Measurements from ENCODE around the gene SORL1. TPM values are rescaled to one million over a fixed set of nuclear protein-coding genes. Genes with fewer than 3 reads are reported as not detected.

SORL1 gene
- polyA plus RNA-seq, 3 donors: 52.5 to 61.9 (median 59.4) TPM

GRCh38 chr11:121482231-121483129 is 30.4 kb downstream of the SORL1 start:
- peak overlapping the region in 1 of 3 experiments; percentile 34 for H3K4me3 ChIP-seq (replicated peaks in 1 of 3; ENCODE audit: low read depth in 2 of 3, low read length in 3 of 3)
- H3K4me2 ChIP-seq (replicated peaks; ENCODE audit: extremely low read depth, low read length, poor library complexity, severe bottlenecking): peak overlapping the region; percentile 39
- Mint-ChIP-seq H3K36me3 (peaks cover 52 to 66% of the 10 kb centered on the region in 2 donors), H3K4me3 (peak overlapping the region; percentile 17 to 83), H3K27me3 (ENCODE audit: low read depth in 3 of 3) (no peaks in the 10 kb centered on the region), H3K4me1 (peaks cover 58% of the 10 kb centered on the region), H3K27ac (peak overlapping the region; percentile 46 to 93 (median 86)), H3K9me3 (no peaks in the 10 kb centered on the region)
- no peaks in the 10 kb centered on the region for H3K27me3 ChIP-seq (ENCODE audit: control insufficient read depth in 2 of 2, insufficient read depth in 2 of 2, low read length in 2 of 2)
- 23% methylated on average over 8 of the region's 9 CpGs for WGBS (ENCODE audit: insufficient coverage)
- peak; percentile 35 to 65 (median 52) for DNase-seq
- peaks cover 98% of the 10 kb centered on the region for H4K20me1 ChIP-seq (ENCODE audit: insufficient read depth, low read length)
- H3K27ac ChIP-seq (ENCODE audit: low read depth in 1 of 2, low read length in 2 of 2): peak overlapping the region; percentile 58 to 79
- peaks cover 49 to 55% of the 10 kb centered on the region in 2 donors for H3K4me1 ChIP-seq (ENCODE audit: control insufficient read depth in 1 of 2, insufficient read depth in 2 of 2, low read length in 2 of 2)
- no peak overlapping the region for H2AFZ ChIP-seq (ENCODE audit: insufficient read depth, low read depth, low read length, poor library complexity, severe bottlenecking)
- H3K36me3 ChIP-seq (replicated peaks in 1 of 2; ENCODE audit: control insufficient read depth in 1 of 2, insufficient read depth in 2 of 2, low read length in 2 of 2): peaks cover 34 to 61% of the 10 kb centered on the region in 2 donors
- H3K9ac ChIP-seq (ENCODE audit: insufficient read depth, low read length, poor library complexity, severe bottlenecking): no peak overlapping the region
- H3K9me3 ChIP-seq (replicated peaks in 1 of 2; ENCODE audit: control insufficient read depth in 1 of 2, insufficient read depth in 1 of 2, low read length in 2 of 2): no peaks in the 10 kb centered on the region
- intact Hi-C loops (cut with micrococcal nuclease): loop anchor here in 1 of 2 donors (10.0 kb wide), 1 partner anchor 158 kb away; no protein-coding TSS in a partner anchor
- TF ChIP-seq CTCF (IDR thresholded peaks at IDR 0.05): no peak
- peaks cover 68% of the 10 kb centered on the region for H3K79me2 ChIP-seq (ENCODE audit: insufficient read depth, low read length)

GRCh38 chr11:121483805-121484480 is 31.8 kb downstream of the SORL1 start:
- no peaks in the 10 kb centered on the region for H3K9me3 Mint-ChIP-seq
- Histone ChIP-seq H3K4me3 (replicated peaks in 1 of 3; ENCODE audit: low read depth in 2 of 3, low read length in 3 of 3) (no peak overlapping the region), H3K36me3 (replicated peaks in 1 of 2; ENCODE audit: control insufficient read depth in 1 of 2, insufficient read depth in 2 of 2, low read length in 2 of 2) (peaks cover 38 to 61% of the 10 kb centered on the region in 2 donors), H3K9me3 (replicated peaks in 1 of 2; ENCODE audit: control insufficient read depth in 1 of 2, insufficient read depth in 1 of 2, low read length in 2 of 2) (no peaks in the 10 kb centered on the region), H3K4me1 (ENCODE audit: control insufficient read depth in 1 of 2, insufficient read depth in 2 of 2, low read length in 2 of 2) (peaks cover 46 to 49% of the 10 kb centered on the region in 2 donors), H3K9ac (ENCODE audit: insufficient read depth, low read length, poor library complexity, severe bottlenecking) (peak overlapping the region; percentile 9), H3K27me3 (ENCODE audit: control insufficient read depth in 2 of 2, insufficient read depth in 2 of 2, low read length in 2 of 2) (no peaks in the 10 kb centered on the region), H4K20me1 (ENCODE audit: insufficient read depth, low read length) (peaks cover 98% of the 10 kb centered on the region), H3K79me2 (ENCODE audit: insufficient read depth, low read length) (peaks cover 68% of the 10 kb centered on the region), H3K27ac (ENCODE audit: low read depth in 1 of 2, low read length in 2 of 2) (peak overlapping the region in 1 of 2 donors; percentile 79), H2AFZ (ENCODE audit: insufficient read depth, low read depth, low read length, poor library complexity, severe bottlenecking) (no peak overlapping the region), H3K4me2 (replicated peaks; ENCODE audit: extremely low read depth, low read length, poor library complexity, severe bottlenecking) (peak overlapping the region; percentile 18)
- TF ChIP-seq CTCF (IDR thresholded peaks at IDR 0.05): no peak
- peaks cover 50 to 66% of the 10 kb centered on the region in 2 donors for H3K36me3 Mint-ChIP-seq
- intact Hi-C loops (cut with micrococcal nuclease): loop anchor here in 1 of 2 donors (10.0 kb wide), 1 partner anchor 159 kb away; no protein-coding TSS in a partner anchor
- 22% methylated on average over 4 of the region's 4 CpGs for WGBS (ENCODE audit: insufficient coverage)
- no peak overlapping the region for H3K4me3 Mint-ChIP-seq
- H3K27ac Mint-ChIP-seq: peak overlapping the region in 6 of 7 donors; percentile 8 to 77 (median 67)
- no peaks in the 10 kb centered on the region for H3K27me3 Mint-ChIP-seq (ENCODE audit: low read depth in 3 of 3)
- peaks cover 52% of the 10 kb centered on the region for H3K4me1 Mint-ChIP-seq
- peak in 2 of 3 donors; percentile 45 to 66 for DNase-seq

Data from CD14-positive monocyte (primary cell).